Measurements from ENCODE around the gene ITPRIP.

Gene ITPRIP

DNA sequence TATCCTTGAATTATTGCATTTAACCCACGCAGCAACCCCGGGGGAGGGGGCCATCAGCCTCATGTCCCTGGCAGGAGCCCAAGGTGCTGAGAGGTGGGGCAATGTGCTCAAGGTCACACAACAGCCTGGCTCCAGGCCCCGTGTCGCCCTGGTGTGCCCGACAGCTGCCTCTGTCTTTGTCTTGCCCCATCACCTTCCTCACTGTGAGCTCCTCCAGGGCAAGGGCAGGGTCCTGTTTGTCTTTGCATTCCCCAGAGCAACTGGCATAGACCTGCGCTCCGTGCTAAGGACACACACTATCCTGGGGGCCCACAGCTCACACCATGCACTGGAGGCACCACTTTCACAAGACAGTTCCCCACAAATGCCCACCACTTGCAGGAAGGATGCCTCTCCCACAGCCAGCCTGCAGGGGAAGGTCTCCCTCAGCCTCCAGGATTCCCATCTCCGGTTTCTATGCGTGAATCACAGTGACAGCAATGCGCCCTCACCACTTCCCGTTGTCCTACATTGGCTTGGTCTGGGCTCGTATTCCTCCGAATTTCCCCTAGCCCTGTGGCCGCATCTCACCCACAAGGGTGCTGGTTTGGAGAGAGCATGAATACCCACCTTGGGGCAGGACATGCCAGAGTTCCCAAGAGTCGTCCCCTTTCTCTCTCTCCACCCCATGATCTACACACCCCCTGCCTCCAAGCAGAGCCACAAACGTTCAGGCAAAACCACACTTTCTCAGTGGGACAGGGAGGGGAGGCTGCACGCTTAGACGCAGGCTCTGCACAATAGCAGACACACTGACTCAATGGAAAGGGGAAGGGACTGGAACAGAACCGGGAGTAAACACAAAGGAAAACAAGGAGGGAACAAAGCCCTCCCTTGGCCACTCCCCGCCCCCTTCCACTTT, 10.3 kb downstream of the ITPRIP start:
- Histone ChIP-seq H3K4me3 (ENCODE audit: low read length in 2 of 2) (peak overlapping the region in 1 of 2 donors; percentile 49), H3K36me3 (ENCODE audit: control insufficient read depth in 2 of 2, insufficient read depth in 2 of 2, low read length in 2 of 2) (no peaks in the 10 kb centered on the region), H3K4me1 (ENCODE audit: control insufficient read depth in 2 of 2, insufficient read depth in 2 of 2, low read length in 2 of 2) (peaks cover 55 to 57% of the 10 kb centered on the region in 2 donors), H3K9me3 (ENCODE audit: control insufficient read depth in 2 of 2, low read length in 2 of 2) (no peaks in the 10 kb centered on the region), H3K9ac (ENCODE audit: low read depth in 1 of 2, low read length in 2 of 2) (peak overlapping the region in 1 of 2 donors; percentile 24), H3K27ac (ENCODE audit: low read depth in 2 of 2, low read length in 2 of 2) (peak overlapping the region; percentile 59 to 62), H3K27me3 (ENCODE audit: control insufficient read depth in 2 of 2, insufficient read depth in 2 of 2, low read length in 2 of 2) (no peaks in the 10 kb centered on the region)

DNA sequence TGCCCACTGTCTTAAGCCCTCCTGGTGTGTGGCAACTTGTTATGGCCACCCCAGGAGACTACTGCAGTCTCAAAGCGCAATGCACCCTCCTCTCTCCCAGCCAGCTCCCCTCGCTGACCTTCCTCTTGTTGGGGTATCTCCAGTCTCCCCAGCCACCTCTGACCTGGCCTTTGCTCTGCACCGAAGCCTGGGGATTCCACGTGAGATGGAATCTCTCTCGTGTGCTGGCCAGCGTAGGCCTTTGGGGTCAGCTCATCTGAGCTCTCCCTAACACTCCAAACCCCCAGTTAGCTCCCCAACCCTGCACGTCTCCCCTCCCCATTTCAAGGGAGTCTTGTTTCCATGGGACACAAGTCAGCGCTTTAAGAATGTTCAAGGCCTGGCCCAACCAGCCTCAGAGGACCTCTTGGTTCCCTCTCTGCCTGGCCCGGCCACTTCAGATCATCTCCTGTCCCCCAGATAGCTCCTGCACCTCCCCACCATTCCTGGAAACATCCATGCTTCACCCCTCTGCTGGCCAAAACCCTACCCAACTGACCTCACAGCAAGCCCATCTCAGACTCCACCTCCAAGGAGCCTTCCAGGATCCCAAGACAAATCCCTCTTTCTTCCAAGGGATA, 11.2 kb downstream of the ITPRIP start:
- Histone ChIP-seq H3K27me3 (ENCODE audit: control insufficient read depth in 2 of 2, insufficient read depth in 2 of 2, low read length in 2 of 2) (no peaks in the 10 kb centered on the region), H3K36me3 (ENCODE audit: control insufficient read depth in 2 of 2, insufficient read depth in 2 of 2, low read length in 2 of 2) (no peaks in the 10 kb centered on the region), H3K9me3 (ENCODE audit: control insufficient read depth in 2 of 2, low read length in 2 of 2) (no peaks in the 10 kb centered on the region), H3K4me1 (ENCODE audit: control insufficient read depth in 2 of 2, insufficient read depth in 2 of 2, low read length in 2 of 2) (peaks cover 59 to 63% of the 10 kb centered on the region in 2 donors), H3K27ac (ENCODE audit: low read depth in 2 of 2, low read length in 2 of 2) (peak overlapping the region in 1 of 2 donors; percentile 23), H3K9ac (ENCODE audit: low read depth in 1 of 2, low read length in 2 of 2) (peak overlapping the region in 1 of 2 donors; percentile 1), H3K4me3 (ENCODE audit: low read length in 2 of 2) (no peak overlapping the region)

- Histone ChIP-seq H3K9ac (ENCODE audit: low read depth in 1 of 2, low read length in 2 of 2) (peak overlapping the region in 1 of 2 donors; percentile 17), H3K9me3 (ENCODE audit: control insufficient read depth in 2 of 2, low read length in 2 of 2) (no peaks in the 10 kb centered on the region), H3K4me3 (ENCODE audit: low read length in 2 of 2) (no peak overlapping the region), H3K27me3 (ENCODE audit: control insufficient read depth in 2 of 2, insufficient read depth in 2 of 2, low read length in 2 of 2) (no peaks in the 10 kb centered on the region), H3K4me1 (ENCODE audit: control insufficient read depth in 2 of 2, insufficient read depth in 2 of 2, low read length in 2 of 2) (peaks cover 49 to 54% of the 10 kb centered on the region in 2 donors), H3K36me3 (ENCODE audit: control insufficient read depth in 2 of 2, insufficient read depth in 2 of 2, low read length in 2 of 2) (no peaks in the 10 kb centered on the region), H3K27ac (ENCODE audit: low read depth in 2 of 2, low read length in 2 of 2) (peak overlapping the region in 1 of 2 donors; percentile 29)
Measured at GRCh38 chr10:104325436-104326435, 12.5 kb downstream of the ITPRIP start.

GRCh38 chr10:104324931-104325330, 13.3 kb downstream of the ITPRIP start:
- Histone ChIP-seq H3K9ac (ENCODE audit: low read depth in 1 of 2, low read length in 2 of 2) (no peak overlapping the region), H3K9me3 (ENCODE audit: control insufficient read depth in 2 of 2, low read length in 2 of 2) (no peaks in the 10 kb centered on the region), H3K4me3 (ENCODE audit: low read length in 2 of 2) (no peak overlapping the region), H3K36me3 (ENCODE audit: control insufficient read depth in 2 of 2, insufficient read depth in 2 of 2, low read length in 2 of 2) (no peaks in the 10 kb centered on the region), H3K4me1 (ENCODE audit: control insufficient read depth in 2 of 2, insufficient read depth in 2 of 2, low read length in 2 of 2) (peaks cover 41 to 46% of the 10 kb centered on the region in 2 donors), H3K27ac (ENCODE audit: low read depth in 2 of 2, low read length in 2 of 2) (peak overlapping the region in 1 of 2 donors; percentile 29), H3K27me3 (ENCODE audit: control insufficient read depth in 2 of 2, insufficient read depth in 2 of 2, low read length in 2 of 2) (no peaks in the 10 kb centered on the region)

GRCh38 chr10:104324221-104324686, 14.0 kb downstream of the ITPRIP start:
- Histone ChIP-seq H3K27me3 (ENCODE audit: control insufficient read depth in 2 of 2, insufficient read depth in 2 of 2, low read length in 2 of 2) (no peaks in the 10 kb centered on the region), H3K36me3 (ENCODE audit: control insufficient read depth in 2 of 2, insufficient read depth in 2 of 2, low read length in 2 of 2) (no peaks in the 10 kb centered on the region), H3K9me3 (ENCODE audit: control insufficient read depth in 2 of 2, low read length in 2 of 2) (no peaks in the 10 kb centered on the region), H3K4me1 (ENCODE audit: control insufficient read depth in 2 of 2, insufficient read depth in 2 of 2, low read length in 2 of 2) (peaks cover 34 to 41% of the 10 kb centered on the region in 2 donors), H3K4me3 (ENCODE audit: low read length in 2 of 2) (no peak overlapping the region), H3K9ac (ENCODE audit: low read depth in 1 of 2, low read length in 2 of 2) (no peak overlapping the region), H3K27ac (ENCODE audit: low read depth in 2 of 2, low read length in 2 of 2) (peak overlapping the region in 1 of 2 donors; percentile 6)

DNA sequence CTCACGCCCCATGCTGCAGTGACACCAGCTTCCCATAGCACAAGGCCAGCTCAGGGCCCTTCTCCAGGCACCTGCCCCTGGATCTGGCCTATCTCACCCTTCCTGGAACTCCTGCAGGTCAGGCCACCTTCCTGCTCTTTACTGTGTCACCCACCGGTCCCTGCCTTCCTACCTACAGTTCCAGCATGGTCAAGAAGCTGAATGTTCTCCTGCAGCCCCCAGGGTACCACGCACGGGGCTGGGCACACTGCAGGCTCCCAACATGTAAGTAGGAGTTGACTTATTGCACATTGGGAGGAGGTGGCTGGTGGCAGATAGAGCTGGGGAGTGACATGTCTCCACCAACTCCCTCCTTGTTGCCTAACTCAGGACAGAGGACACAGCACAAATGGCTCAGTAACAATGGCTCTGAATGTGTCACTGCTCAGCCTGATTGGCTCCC, 14.5 kb downstream of the ITPRIP start:
- Histone ChIP-seq H3K36me3 (ENCODE audit: control insufficient read depth in 2 of 2, insufficient read depth in 2 of 2, low read length in 2 of 2) (no peaks in the 10 kb centered on the region), H3K27me3 (ENCODE audit: control insufficient read depth in 2 of 2, insufficient read depth in 2 of 2, low read length in 2 of 2) (no peaks in the 10 kb centered on the region), H3K9me3 (ENCODE audit: control insufficient read depth in 2 of 2, low read length in 2 of 2) (no peaks in the 10 kb centered on the region), H3K4me3 (ENCODE audit: low read length in 2 of 2) (no peak overlapping the region), H3K4me1 (ENCODE audit: control insufficient read depth in 2 of 2, insufficient read depth in 2 of 2, low read length in 2 of 2) (peaks cover 30 to 38% of the 10 kb centered on the region in 2 donors), H3K9ac (ENCODE audit: low read depth in 1 of 2, low read length in 2 of 2) (no peak overlapping the region), H3K27ac (ENCODE audit: low read depth in 2 of 2, low read length in 2 of 2) (no peak overlapping the region)

DNA sequence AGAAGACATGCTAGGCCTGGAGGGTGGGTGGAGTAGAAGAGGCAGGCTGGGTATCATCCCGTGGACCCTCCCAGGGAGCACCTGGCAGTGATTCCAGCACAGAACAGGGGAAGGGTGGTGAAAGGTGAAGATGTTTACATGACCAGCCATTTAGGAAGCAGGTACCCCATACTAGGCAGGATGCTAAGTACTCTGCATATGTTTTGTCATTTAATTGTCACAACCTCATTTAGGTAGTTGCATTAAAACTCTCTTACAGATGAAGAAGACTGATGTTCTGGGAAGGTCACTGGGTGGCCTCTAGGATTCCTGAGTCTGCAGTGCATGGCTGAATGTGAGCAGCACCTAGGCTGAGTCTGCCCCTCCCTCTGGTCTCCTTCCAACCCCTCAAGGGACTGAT, 15.2 kb downstream of the ITPRIP start:
- Histone ChIP-seq H3K36me3 (ENCODE audit: control insufficient read depth in 2 of 2, insufficient read depth in 2 of 2, low read length in 2 of 2) (no peaks in the 10 kb centered on the region), H3K27ac (ENCODE audit: low read depth in 2 of 2, low read length in 2 of 2) (no peak overlapping the region), H3K9me3 (ENCODE audit: control insufficient read depth in 2 of 2, low read length in 2 of 2) (no peaks in the 10 kb centered on the region), H3K27me3 (ENCODE audit: control insufficient read depth in 2 of 2, insufficient read depth in 2 of 2, low read length in 2 of 2) (no peaks in the 10 kb centered on the region), H3K4me1 (ENCODE audit: control insufficient read depth in 2 of 2, insufficient read depth in 2 of 2, low read length in 2 of 2) (peaks cover 23 to 31% of the 10 kb centered on the region in 2 donors), H3K4me3 (ENCODE audit: low read length in 2 of 2) (no peak overlapping the region), H3K9ac (ENCODE audit: low read depth in 1 of 2, low read length in 2 of 2) (no peak overlapping the region)

DNA sequence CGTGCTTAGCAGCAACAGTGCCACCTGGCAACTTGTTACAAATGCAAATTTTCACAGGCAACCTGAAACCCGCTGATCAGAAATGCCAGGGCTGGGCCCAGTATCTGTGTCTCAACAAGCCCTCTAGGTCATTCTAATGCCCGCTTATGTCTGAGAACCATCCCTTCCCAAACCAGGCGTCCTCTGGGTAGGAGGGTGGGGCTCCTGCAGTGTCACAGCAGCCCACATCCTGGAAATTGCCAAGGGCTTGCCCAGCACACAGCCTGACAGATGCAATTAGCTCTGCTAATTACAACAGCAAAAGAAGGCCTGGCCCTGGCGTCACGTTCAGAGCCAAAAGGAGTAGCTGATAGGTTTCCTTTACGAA, 15.9 kb downstream of the ITPRIP start:
- Histone ChIP-seq H3K4me1 (ENCODE audit: control insufficient read depth in 2 of 2, insufficient read depth in 2 of 2, low read length in 2 of 2) (peaks cover 18 to 25% of the 10 kb centered on the region in 2 donors), H3K9ac (ENCODE audit: low read depth in 1 of 2, low read length in 2 of 2) (no peak overlapping the region), H3K36me3 (ENCODE audit: control insufficient read depth in 2 of 2, insufficient read depth in 2 of 2, low read length in 2 of 2) (no peaks in the 10 kb centered on the region), H3K9me3 (ENCODE audit: control insufficient read depth in 2 of 2, low read length in 2 of 2) (no peaks in the 10 kb centered on the region), H3K27ac (ENCODE audit: low read depth in 2 of 2, low read length in 2 of 2) (no peak overlapping the region), H3K4me3 (ENCODE audit: low read length in 2 of 2) (no peak overlapping the region), H3K27me3 (ENCODE audit: control insufficient read depth in 2 of 2, insufficient read depth in 2 of 2, low read length in 2 of 2) (no peaks in the 10 kb centered on the region)

DNA sequence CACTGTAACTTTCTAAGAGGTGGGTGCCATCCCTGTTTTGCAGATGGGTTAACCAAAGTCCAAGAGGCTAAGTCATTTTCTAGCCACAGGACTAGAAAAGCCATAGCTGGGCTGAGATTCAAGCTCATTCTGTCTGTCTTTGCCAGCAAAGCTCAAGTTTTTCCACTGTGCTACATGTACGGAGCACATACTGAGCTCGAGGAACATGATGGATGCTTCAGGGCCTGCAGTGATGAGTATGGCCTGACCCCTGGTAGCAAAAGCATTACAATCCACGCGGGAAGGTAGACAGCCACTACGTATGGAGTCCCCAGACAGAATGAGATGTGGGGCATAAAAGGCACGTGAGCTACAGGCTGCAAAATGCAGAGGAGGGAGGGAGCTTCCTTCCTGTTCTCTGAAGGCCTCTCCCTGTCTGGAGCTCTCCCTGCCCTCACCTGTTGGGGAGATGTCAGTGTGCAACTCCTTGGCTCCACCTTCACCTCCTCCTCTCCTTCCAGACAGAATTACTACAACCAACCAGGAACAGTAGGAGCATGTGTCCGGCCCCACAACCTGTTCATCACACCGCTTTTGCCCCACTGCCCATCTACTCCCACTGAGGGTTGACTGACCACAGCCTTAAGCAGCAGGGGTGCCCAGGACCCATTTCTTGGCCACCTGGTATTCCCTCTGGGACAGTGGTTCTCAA, 16.4 kb downstream of the ITPRIP start:
- Histone ChIP-seq H3K4me1 (ENCODE audit: control insufficient read depth in 2 of 2, insufficient read depth in 2 of 2, low read length in 2 of 2) (peaks cover 20 to 25% of the 10 kb centered on the region in 2 donors), H3K27me3 (ENCODE audit: control insufficient read depth in 2 of 2, insufficient read depth in 2 of 2, low read length in 2 of 2) (no peaks in the 10 kb centered on the region), H3K9ac (ENCODE audit: low read depth in 1 of 2, low read length in 2 of 2) (no peak overlapping the region), H3K9me3 (ENCODE audit: control insufficient read depth in 2 of 2, low read length in 2 of 2) (no peaks in the 10 kb centered on the region), H3K27ac (ENCODE audit: low read depth in 2 of 2, low read length in 2 of 2) (no peak overlapping the region), H3K4me3 (ENCODE audit: low read length in 2 of 2) (no peak overlapping the region), H3K36me3 (ENCODE audit: control insufficient read depth in 2 of 2, insufficient read depth in 2 of 2, low read length in 2 of 2) (no peaks in the 10 kb centered on the region)
